OCI-LY7 (cell line): ENCODE measurements around the gene SIGLEC7. TPM values are rescaled to one million over a fixed set of nuclear protein-coding genes. Genes with fewer than 3 reads are reported as not detected.
"Not testable (repeated sequence)": the region's sequence is repeated elsewhere in the genome, so short reads cannot be mapped to it uniquely, and the experiment has no call there.

Experiments used
- BruUV-seq: library from RNA; stranded (reverse); fragments of 400-500 nt; replicated peaks from 2 replicates; lab custom pipeline; 2021; lab: Mats Ljungman, UMichigan
- CTCF ChIA-PET: fragments of 300-600 bp; sonication (Branson Sonifier 250); formaldehyde crosslinking; loops from one replicate; lab custom pipeline; 2022; ENCODE audit warnings: antibody characterized with exemption; ENCODE audit not compliant: unreplicated experiment; lab: Charles Lee
- POLR2A ChIA-PET: fragments of 300-600 bp; sonication (Branson Sonifier 250); formaldehyde crosslinking; loops from one replicate; lab custom pipeline; 2022; ENCODE audit warnings: antibody characterized with exemption; lab: Charles Lee
- DNase-seq: peaks from one replicate; pipeline ENCODE4 v3.0.0-alpha.2; 2015; ENCODE audit warnings: low spot score
- H2AFZ ChIP-seq: fragments of 200-600 bp; sonication (generic), shearing (Covaris generic); 2 replicates; pipeline ENCODE4 v1.6.1; 2014; ENCODE audit warnings: mild to moderate bottlenecking, antibody characterized with exemption, low read length, moderate library complexity
- H3K27ac ChIP-seq: fragments of 200-600 bp; sonication (generic); 2 replicates; pipeline ENCODE4 v1.5.1; 2014; ENCODE audit warnings: mixed run types, low read depth, mild to moderate bottlenecking, moderate library complexity, low read length, inconsistent platforms; ENCODE audit not compliant: poor library complexity, severe bottlenecking
- H3K36me3 ChIP-seq: fragments of 200-600 bp; sonication (generic); 2 replicates; pipeline ENCODE4 v1.6.1; 2014; ENCODE audit warnings: mild to moderate bottlenecking, antibody characterized with exemption, low read length, moderate library complexity, mixed read lengths; ENCODE audit not compliant: insufficient read depth
- H3K4me1 ChIP-seq: fragments of 200-600 bp; sonication (generic); 2 replicates; pipeline ENCODE4 v1.5.1; 2014; ENCODE audit warnings: mild to moderate bottlenecking, low read length; ENCODE audit not compliant: insufficient read depth, poor library complexity, severe bottlenecking
- H3K4me2 ChIP-seq: fragments of 200-600 bp; sonication (generic); 2 replicates; pipeline ENCODE4 v1.6.1; 2014; ENCODE audit warnings: mild to moderate bottlenecking, low read length
- H3K4me3 ChIP-seq: fragments of 200-600 bp; sonication (generic); 2 replicates; pipeline ENCODE4 v1.5.1; 2014; ENCODE audit warnings: mild to moderate bottlenecking, low read depth, low read length; ENCODE audit not compliant: poor library complexity, severe bottlenecking
- H3K79me2 ChIP-seq: fragments of 200-600 bp; sonication (generic); 2 replicates; pipeline ENCODE4 v1.6.1; 2016; ENCODE audit warnings: low read depth, mild to moderate bottlenecking, low read length, moderate library complexity, mixed read lengths; ENCODE audit not compliant: insufficient read depth
- H3K9me2 ChIP-seq: fragments of 200-600 bp; sonication (generic); 2 replicates; pipeline ENCODE4 v1.6.1; 2016; ENCODE audit warnings: mild to moderate bottlenecking, low read length, mixed read lengths; ENCODE audit not compliant: insufficient read depth
- H3K9me3 ChIP-seq: fragments of 200-600 bp; sonication (generic); 2 replicates; pipeline ENCODE4 v1.6.1; 2014; ENCODE audit warnings: mild to moderate bottlenecking, mixed run types, low read length, mixed read lengths
- H4K20me1 ChIP-seq: fragments of 200-600 bp; sonication (generic); 2 replicates; pipeline ENCODE4 v1.6.1; 2014; ENCODE audit warnings: mild to moderate bottlenecking, antibody characterized with exemption, low read length, moderate library complexity, mixed read lengths; ENCODE audit not compliant: insufficient read depth
- CTCF ChIP-seq: fragments of 200-600 bp; sonication (generic); conservative IDR thresholded peaks from 2 replicates; pipeline ENCODE4 v1.5.1; 2014; ENCODE audit warnings: mild to moderate bottlenecking, antibody characterized with exemption, low read length, moderate library complexity, mixed read lengths
- EZH2phosphoT487 ChIP-seq: fragments of 200-600 bp; sonication (generic); IDR thresholded peaks from 2 replicates; pipeline ENCODE4 v1.6.1; 2018; ENCODE audit warnings: low read depth, borderline replicate concordance, mild to moderate bottlenecking, mixed run types, antibody characterized with exemption, low read length, moderate library complexity, mixed read lengths
- intact Hi-C: fragments of 100-400 bp; cut with micrococcal nuclease; formaldehyde crosslinking; loops from one replicate; pipeline ENCODE4 v1.10.0; 2022; ENCODE audit not compliant: unreplicated experiment
- total RNA-seq, 2 experiments: library from RNA; depleted of rRNA in 1 of 2; stranded (reverse); fragments of >200 nt in 1 of 2; shearing (Covaris generic) in 1 of 2; gene quantifications; 2 replicates each; pipeline ENCODE4 v1.2.3, GENCODE V29; 2014 to 2022

SIGLEC7 gene
- total RNA-seq, 2 experiments from 2014 or later, result not detected

GRCh38 chr19:51140441-51140840, 1.7 kb upstream of the SIGLEC7 start:
- H3K79me2 ChIP-seq, result no peaks in the 10 kb centered on the region

GRCh38 chr19:51141181-51141580, 920 bp upstream of the SIGLEC7 start:
- no TSS peak for BruUV-seq
- Histone ChIP-seq H3K4me3 (no peak overlapping the region), H3K9me2 (no peaks in the 10 kb centered on the region), H3K4me1 (no peaks in the 10 kb centered on the region), H4K20me1 (no peaks in the 10 kb centered on the region), H3K9me3 (no peaks in the 10 kb centered on the region), H3K36me3 (no peaks in the 10 kb centered on the region), H3K4me2 (no peak overlapping the region), H2AFZ (no peak overlapping the region), H3K27ac (no peak overlapping the region), H3K79me2 (no peaks in the 10 kb centered on the region)
- POLR2A ChIA-PET, result no interaction called here
- CTCF ChIA-PET, result no interaction called here
- intact Hi-C loops, result no loop called here
- DNase-seq, result no peak
- TF ChIP-seq CTCF (no peak), EZH2phosphoT487 (no peak)

More at GRCh38 chr19:51140441-51140840, 1.7 kb upstream of the SIGLEC7 start:
- Histone ChIP-seq H3K27ac (no peak overlapping the region), H3K36me3 (no peaks in the 10 kb centered on the region), H3K4me3 (no peak overlapping the region), H2AFZ (no peak overlapping the region), H3K4me2 (no peak overlapping the region), H3K9me2 (no peaks in the 10 kb centered on the region), H4K20me1 (no peaks in the 10 kb centered on the region), H3K4me1 (no peaks in the 10 kb centered on the region), H3K9me3 (no peaks in the 10 kb centered on the region)
- TF ChIP-seq CTCF (no peak), EZH2phosphoT487 (no peak)
- CTCF ChIA-PET, result no interaction called here
- intact Hi-C loops, result no loop called here
- BruUV-seq, result no TSS peak
- DNase-seq, result no peak
- POLR2A ChIA-PET, result no interaction called here

- H3K9me2 ChIP-seq, intact Hi-C loops, CTCF ChIA-PET, H3K9me3 ChIP-seq, H3K36me3 ChIP-seq, H3K4me2 ChIP-seq, H3K4me3 ChIP-seq, POLR2A ChIA-PET, BruUV-seq, H3K27ac ChIP-seq, H4K20me1 ChIP-seq, H3K79me2 ChIP-seq, H3K4me1 ChIP-seq, H2AFZ ChIP-seq, DNase-seq: not testable (repeated sequence)
These were observed 841 bp downstream of the SIGLEC7 start for GRCh38 chr19:51142809-51143475.
